SK-N-MC (cell line): ENCODE results near the gene PCDHGA1.

Experiments
- DNase-seq: peaks from one replicate; pipeline ENCODE4 v3.0.0-alpha.2; 2011; ENCODE audit warnings: low read depth, low spot score
- H3K27ac ChIP-seq: fragments of 200-600 bp; sonication (generic); 2 replicates; pipeline ENCODE4 v1.5.1; 2016; ENCODE audit warnings: mixed run types
- H3K36me3 ChIP-seq: fragments of 200-600 bp; sonication (generic); 2 replicates; pipeline ENCODE4 v1.6.1; 2017; ENCODE audit warnings: antibody characterized with exemption, low read length, mixed read lengths; ENCODE audit not compliant: insufficient read depth
- H3K4me3 ChIP-seq: fragments of 200-600 bp; sonication (generic); 2 replicates; pipeline ENCODE4 v1.5.1; 2016
- H3K9ac ChIP-seq: fragments of 200-600 bp; sonication (generic); 2 replicates; pipeline ENCODE4 v1.8.0; 2017; ENCODE audit warnings: mixed run types, mixed read lengths; ENCODE audit not compliant: insufficient read length
- H3K9me3 ChIP-seq: fragments of 200-600 bp; sonication (generic); 2 replicates; pipeline ENCODE4 v1.6.1; 2017; ENCODE audit warnings: low read depth, mild to moderate bottlenecking, antibody characterized with exemption, low read length, moderate library complexity, mixed read lengths
- EZH2 ChIP-seq: fragments of 200-600 bp; sonication (generic); IDR thresholded peaks from one replicate; pipeline ENCODE4 v1.6.1; 2017; ENCODE audit warnings: antibody characterized with exemption
- FOXP2 ChIP-seq: optimal IDR thresholded peaks from 2 replicates; pipeline ENCODE3; 2011; ENCODE audit warnings: mild to moderate bottlenecking, moderate library complexity; ENCODE audit not compliant: insufficient read depth; ENCODE audit errors: extremely low read length, control extremely low read depth
- POLR2AphosphoS5 ChIP-seq: IDR thresholded peaks from 2 replicates; pipeline ENCODE4 v1.6.1; 2012; ENCODE audit warnings: mild to moderate bottlenecking, low read depth, low read length, borderline replicate concordance

PCDHGA1 gene

GRCh38 chr5:141441571-141442170, 111.4 kb downstream of the PCDHGA1 start:
- DNase-seq, result no peak
- no peak for TF ChIP-seq FOXP2
- no peak for TF ChIP-seq EZH2
- no peak for TF ChIP-seq POLR2AphosphoS5
- no peak overlapping the region for H3K4me3 ChIP-seq

GRCh38 chr5:141465351-141465750, 135.0 kb downstream of the PCDHGA1 start:
- DNase-seq, result no peak

More at GRCh38 chr5:141441571-141442170, 111.4 kb downstream of the PCDHGA1 start:
- Histone ChIP-seq H3K27ac (no peak overlapping the region), H3K9me3 (no peaks in the 10 kb centered on the region), H3K36me3 (no peaks in the 10 kb centered on the region), H3K9ac (no peak overlapping the region)

GRCh38 chr5:141475625-141476131, 145.4 kb downstream of the PCDHGA1 start, which contains the start of gene PCDHGC3:
Gene PCDHGC3, plus strand, starts transcription at chr5:141475966. Its CDS starts 151 bp downstream, at chr5:141476117.
- H3K9me3 ChIP-seq, result no peaks in the 10 kb centered on the region; the same call in 1 of the 2 replicates
- DNase-seq, result peak; percentile 45
- peaks cover 12% of the 10 kb centered on the region; the same call in 1 of the 2 replicates for H3K36me3 ChIP-seq
- peak within 1 kb of the TSS; percentile 72 for H3K9ac ChIP-seq
- H3K27ac ChIP-seq, result no peak within 1 kb of the TSS
- peak within 1 kb of the TSS; percentile 82 for H3K4me3 ChIP-seq
- peak; percentile 72 for TF ChIP-seq POLR2AphosphoS5
- TF ChIP-seq FOXP2, result no peak

More at GRCh38 chr5:141465351-141465750, 135.0 kb downstream of the PCDHGA1 start:
- H3K9me3 ChIP-seq, result no peaks in the 10 kb centered on the region
- no peak overlapping the region for H3K4me3 ChIP-seq
- no peaks in the 10 kb centered on the region for H3K36me3 ChIP-seq
- TF ChIP-seq POLR2AphosphoS5 (no peak), EZH2 (no peak)
- H3K9ac ChIP-seq, result no peak overlapping the region
- H3K27ac ChIP-seq, result no peak overlapping the region

GRCh38 chr5:141476132-141476911, 146.0 kb downstream of the PCDHGA1 start:
- no peak for DNase-seq
- H3K27ac ChIP-seq, result no peak overlapping the region
- peak overlapping the region; percentile 72 for H3K9ac ChIP-seq
- TF ChIP-seq POLR2AphosphoS5 (no peak), EZH2 (no peak), FOXP2 (no peak)
- H3K36me3 ChIP-seq, result peaks cover 12% of the 10 kb centered on the region; the same call in 1 of the 2 replicates
- peak overlapping the region; percentile 82 for H3K4me3 ChIP-seq
- no peaks in the 10 kb centered on the region; the same call in 1 of the 2 replicates for H3K9me3 ChIP-seq

GRCh38 chr5:141477044-141477575, 146.8 kb downstream of the PCDHGA1 start:
- no peak overlapping the region for H3K27ac ChIP-seq
- H3K9me3 ChIP-seq, result no peaks in the 10 kb centered on the region; the same call in 1 of the 2 replicates
- no peak overlapping the region for H3K9ac ChIP-seq
- no peak overlapping the region for H3K4me3 ChIP-seq
- TF ChIP-seq EZH2, result no peak
- no peak for TF ChIP-seq FOXP2
- TF ChIP-seq POLR2AphosphoS5, result no peak
- no peak for DNase-seq
- H3K36me3 ChIP-seq, result peaks cover 12% of the 10 kb centered on the region; the same call in 1 of the 2 replicates

- Histone ChIP-seq H3K27ac (no peak overlapping the region), H3K9ac (no peak overlapping the region), H3K9me3 (no peaks in the 10 kb centered on the region; the same call in 1 of the 2 replicates), H3K4me3 (no peak overlapping the region), H3K36me3 (peaks cover 12% of the 10 kb centered on the region; the same call in 1 of the 2 replicates)
- no peak for TF ChIP-seq FOXP2
- no peak for TF ChIP-seq POLR2AphosphoS5
- TF ChIP-seq EZH2, result no peak
- no peak for DNase-seq
Measured at GRCh38 chr5:141477815-141478214, 147.5 kb downstream of the PCDHGA1 start.

GRCh38 chr5:141478321-141478945, 148.1 kb downstream of the PCDHGA1 start:
- no peaks in the 10 kb centered on the region; the same call in 1 of the 2 replicates for H3K9me3 ChIP-seq
- peaks cover 12% of the 10 kb centered on the region; the same call in 1 of the 2 replicates for H3K36me3 ChIP-seq
- no peak overlapping the region for H3K4me3 ChIP-seq
- DNase-seq, result no peak
- TF ChIP-seq FOXP2 (no peak), EZH2 (no peak), POLR2AphosphoS5 (no peak)
- no peak overlapping the region for H3K27ac ChIP-seq
- H3K9ac ChIP-seq, result no peak overlapping the region

GRCh38 chr5:141479776-141480175, 149.5 kb downstream of the PCDHGA1 start:
- TF ChIP-seq EZH2 (no peak), POLR2AphosphoS5 (no peak), FOXP2 (no peak)
- Histone ChIP-seq H3K9me3 (no peaks in the 10 kb centered on the region; the same call in 1 of the 2 replicates), H3K4me3 (no peak overlapping the region), H3K9ac (no peak overlapping the region), H3K27ac (no peak overlapping the region), H3K36me3 (peaks cover 12% of the 10 kb centered on the region; the same call in 1 of the 2 replicates)
- no peak for DNase-seq
